Stomach smooth muscle (tissue), 2 donors: ENCODE measurements around the gene KRTAP21-1.
"Not testable (repeated sequence)": the region's sequence is repeated elsewhere in the genome, so short reads cannot be mapped to it uniquely, and the experiment has no call there.

Experiments used
- H3K27ac ChIP-seq: one replicate; pipeline ENCODE4 v1.7.0; 2013; ENCODE audit warnings: mild to moderate bottlenecking, low read length, inconsistent platforms
- H3K27me3 ChIP-seq, 2 donors: one replicate each; pipeline ENCODE4 v1.7.0; 2013; ENCODE audit warnings: low read length in 2 of 2; ENCODE audit not compliant: insufficient read depth in 2 of 2, control insufficient read depth in 1 of 2
- H3K36me3 ChIP-seq, 2 donors: one replicate each; pipeline ENCODE4 v1.7.0; 2013; ENCODE audit warnings: low read length in 2 of 2; ENCODE audit not compliant: control insufficient read depth in 2 of 2, insufficient read depth in 2 of 2
- H3K4me1 ChIP-seq: one replicate; pipeline ENCODE4 v1.7.0; 2013; ENCODE audit warnings: low read length; ENCODE audit not compliant: control insufficient read depth, insufficient read depth
- H3K4me3 ChIP-seq, 2 donors: one replicate each; pipeline ENCODE4 v1.7.0; 2013; ENCODE audit warnings: low read length in 2 of 2
- H3K9ac ChIP-seq, 2 donors: one replicate each; pipeline ENCODE4 v1.7.0; 2013; ENCODE audit warnings: low read length in 2 of 2, mild to moderate bottlenecking in 1 of 2
- H3K9me3 ChIP-seq, 2 donors: one replicate each; pipeline ENCODE4 v1.7.0; 2013; ENCODE audit warnings: low read length in 2 of 2; ENCODE audit not compliant: control insufficient read depth in 2 of 2
- donor health status: healthy.
- donor health status: Pancreatic carcinoma.

The KRTAP21-1 gene

DNA sequence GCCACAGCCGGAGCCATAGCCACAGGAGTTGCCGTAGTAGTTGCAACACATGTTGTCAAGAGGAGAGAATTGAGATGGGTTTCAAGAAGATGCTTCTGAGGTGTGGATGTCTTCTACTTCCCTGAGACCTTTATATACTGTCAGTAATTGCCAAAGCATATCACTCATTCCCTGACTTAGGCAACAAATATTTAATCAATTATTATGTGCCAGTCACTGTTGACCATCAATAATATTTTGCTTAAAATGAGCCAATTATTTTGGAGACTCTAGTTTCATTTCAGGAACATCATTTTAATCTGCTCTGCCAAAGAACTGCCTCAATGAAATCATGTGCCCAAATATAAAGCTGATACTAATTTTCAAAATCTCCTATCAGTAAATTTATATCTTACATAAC, at the start of gene KRTAP21-1:
TSS of gene KRTAP21-1 (minus strand) at position 101 of the 400 bp plus-strand sequence. CDS start at position 51, 50 bp downstream.
- H3K27ac ChIP-seq, H3K36me3 ChIP-seq, H3K9ac ChIP-seq, H3K27me3 ChIP-seq, H3K4me3 ChIP-seq, H3K4me1 ChIP-seq, H3K9me3 ChIP-seq: not testable (repeated sequence)

- Histone ChIP-seq H3K27me3 (no peaks in the 10 kb centered on the region), H3K36me3 (no peaks in the 10 kb centered on the region), H3K9me3 (no peaks in the 10 kb centered on the region), H3K27ac (no peak overlapping the region), H3K9ac (no peak overlapping the region), H3K4me3 (no peak overlapping the region), H3K4me1 (no peaks in the 10 kb centered on the region)
Observed at GRCh38 chr21:30800605-30801004, 45.4 kb upstream of the KRTAP21-1 start.

GRCh38 chr21:30793581-30794314, 38.5 kb upstream of the KRTAP21-1 start:
- H3K9ac ChIP-seq: no peak overlapping the region
- H3K4me1 ChIP-seq: no peaks in the 10 kb centered on the region
- H3K9me3 ChIP-seq: no peaks in the 10 kb centered on the region
- H3K27me3 ChIP-seq: no peaks in the 10 kb centered on the region
- no peaks in the 10 kb centered on the region for H3K36me3 ChIP-seq
- H3K27ac ChIP-seq: no peak overlapping the region
- H3K4me3 ChIP-seq: no peak overlapping the region

DNA sequence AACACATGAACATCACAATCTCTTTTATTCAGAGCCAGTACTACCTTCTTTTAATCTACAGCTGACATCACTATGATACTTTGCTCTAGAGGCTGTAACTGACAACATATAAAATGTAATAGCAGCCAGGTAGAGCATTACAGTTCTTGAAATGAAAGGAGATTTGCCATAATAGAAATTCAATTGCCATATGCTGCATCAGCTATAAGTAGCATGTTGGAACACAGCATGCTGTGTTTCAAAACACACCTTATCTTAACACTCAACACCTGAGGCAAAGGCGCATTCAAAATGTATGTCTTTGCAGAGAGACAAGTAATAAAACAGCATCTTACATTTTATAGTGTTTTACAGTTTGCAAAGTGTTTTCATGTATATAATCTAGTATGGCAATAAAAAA, 24.0 kb upstream of the KRTAP21-1 start:
- Histone ChIP-seq H3K27ac (no peak overlapping the region), H3K36me3 (no peaks in the 10 kb centered on the region), H3K9ac (no peak overlapping the region), H3K4me1 (no peaks in the 10 kb centered on the region), H3K4me3 (no peak overlapping the region), H3K27me3 (no peaks in the 10 kb centered on the region), H3K9me3 (no peaks in the 10 kb centered on the region)

DNA sequence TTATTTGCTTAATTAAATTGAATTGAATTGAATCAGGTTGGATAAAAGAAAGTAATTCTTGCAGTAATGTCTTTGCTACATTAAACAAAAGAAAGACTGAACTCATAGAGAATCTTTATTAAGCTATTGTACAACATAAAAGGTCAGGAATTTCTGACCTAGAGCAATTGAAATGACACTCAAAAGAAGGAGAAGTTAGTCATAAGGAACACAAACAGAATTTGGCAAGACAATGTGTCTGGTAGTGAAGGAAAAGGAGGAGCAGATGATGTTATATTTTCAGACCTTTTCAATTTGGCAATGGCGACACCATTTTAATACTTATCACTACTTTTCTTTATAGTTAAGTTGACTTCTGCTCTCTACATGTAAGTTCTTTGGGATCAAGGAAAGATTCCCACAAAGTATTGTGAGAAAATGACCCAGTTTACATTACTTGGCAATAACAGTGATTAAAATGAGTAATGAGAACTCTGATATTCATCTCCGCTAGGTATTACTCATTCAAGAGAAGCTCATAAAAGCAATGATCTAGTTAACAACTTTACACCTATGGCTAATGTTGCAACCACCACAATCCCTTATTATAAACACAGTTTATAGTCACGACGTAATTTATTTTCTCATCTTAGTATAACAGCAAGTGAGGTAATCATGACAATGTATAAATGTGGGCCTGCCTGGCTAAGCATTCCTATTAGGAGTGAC, 14.7 kb upstream of the KRTAP21-1 start:
- H3K27ac ChIP-seq: no peak overlapping the region
- no peaks in the 10 kb centered on the region for H3K27me3 ChIP-seq
- no peaks in the 10 kb centered on the region for H3K4me1 ChIP-seq
- H3K4me3 ChIP-seq: no peak overlapping the region
- H3K36me3 ChIP-seq: no peaks in the 10 kb centered on the region
- H3K9ac ChIP-seq: no peak overlapping the region
- H3K9me3 ChIP-seq: no peaks in the 10 kb centered on the region

DNA sequence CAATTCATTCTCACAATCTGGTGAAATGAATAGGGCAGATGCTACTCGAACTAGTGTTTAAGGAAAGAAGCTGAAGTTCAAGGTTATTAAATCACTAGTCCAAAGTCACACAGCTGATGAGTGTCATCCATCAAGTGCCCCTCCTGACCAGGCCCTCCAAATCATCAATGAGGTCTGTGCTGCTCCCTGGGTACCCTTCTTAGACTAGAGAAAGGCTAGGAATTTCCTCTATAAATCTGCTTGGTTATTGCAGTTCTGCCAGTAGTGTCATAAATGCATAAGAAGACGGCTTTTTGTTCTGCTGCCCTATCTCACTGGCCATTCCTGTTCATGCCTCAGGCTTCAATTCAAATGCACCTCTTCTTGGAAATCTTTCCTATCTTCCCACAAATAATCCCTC, 5.5 kb upstream of the KRTAP21-1 start:
- H3K27ac ChIP-seq: no peak overlapping the region
- H3K9ac ChIP-seq: no peak overlapping the region
- no peak overlapping the region for H3K4me3 ChIP-seq
- H3K9me3 ChIP-seq: no peaks in the 10 kb centered on the region
- no peaks in the 10 kb centered on the region for H3K4me1 ChIP-seq
- H3K36me3 ChIP-seq: no peaks in the 10 kb centered on the region
- H3K27me3 ChIP-seq: no peaks in the 10 kb centered on the region

DNA sequence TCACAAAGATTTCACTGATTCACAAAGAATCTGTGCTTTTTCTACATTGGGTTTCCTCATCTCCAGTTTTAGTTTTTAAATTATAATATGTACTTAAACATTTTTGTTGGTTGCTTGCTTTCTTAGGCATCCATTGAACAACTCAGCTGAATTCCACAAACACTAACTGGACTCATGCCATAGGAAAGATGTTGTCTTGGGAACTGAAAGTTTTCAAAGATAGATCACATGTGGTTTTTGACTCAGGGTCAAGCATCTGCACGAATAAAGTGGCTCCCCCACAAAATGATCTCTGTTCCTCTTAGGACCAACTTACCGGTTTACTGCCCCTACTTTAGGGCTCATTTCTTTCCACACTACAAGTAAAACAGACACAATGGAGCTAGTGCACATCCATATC, 3.1 kb upstream of the KRTAP21-1 start:
- Histone ChIP-seq H3K36me3 (no peaks in the 10 kb centered on the region), H3K27me3 (no peaks in the 10 kb centered on the region), H3K9ac (no peak overlapping the region), H3K27ac (no peak overlapping the region), H3K4me1 (no peaks in the 10 kb centered on the region), H3K4me3 (no peak overlapping the region), H3K9me3 (no peaks in the 10 kb centered on the region)

DNA sequence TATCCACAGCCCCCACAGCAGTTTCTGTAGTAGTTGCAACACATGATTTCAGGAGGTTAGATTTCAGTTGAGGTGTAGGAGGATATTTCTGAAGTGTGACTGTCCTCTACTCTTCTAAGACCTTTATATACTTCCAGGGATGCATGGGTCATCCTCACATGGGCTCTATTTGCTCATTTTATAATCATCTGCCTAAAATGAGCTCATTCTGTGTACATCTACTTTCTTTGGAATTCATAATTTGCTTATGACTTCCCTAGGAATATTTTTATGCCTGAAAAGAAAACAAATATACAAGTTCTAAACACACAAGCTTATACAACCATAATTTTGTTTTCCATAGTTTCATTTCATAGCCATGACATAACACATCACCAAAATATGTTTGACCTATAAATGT, 8.1 kb downstream of the KRTAP21-1 start, which contains the start of gene KRTAP21-2:
TSS of gene KRTAP21-2 (minus strand) at position 101 of the 400 bp plus-strand sequence. CDS start at position 44, 57 bp downstream.
- Histone ChIP-seq H3K36me3 (no peaks in the 10 kb centered on the region), H3K27me3 (no peaks in the 10 kb centered on the region), H3K4me1 (no peaks in the 10 kb centered on the region), H3K27ac (no peak within 1 kb of the TSS), H3K9me3 (no peaks in the 10 kb centered on the region), H3K9ac (no peak within 1 kb of the TSS), H3K4me3 (no peak within 1 kb of the TSS)

DNA sequence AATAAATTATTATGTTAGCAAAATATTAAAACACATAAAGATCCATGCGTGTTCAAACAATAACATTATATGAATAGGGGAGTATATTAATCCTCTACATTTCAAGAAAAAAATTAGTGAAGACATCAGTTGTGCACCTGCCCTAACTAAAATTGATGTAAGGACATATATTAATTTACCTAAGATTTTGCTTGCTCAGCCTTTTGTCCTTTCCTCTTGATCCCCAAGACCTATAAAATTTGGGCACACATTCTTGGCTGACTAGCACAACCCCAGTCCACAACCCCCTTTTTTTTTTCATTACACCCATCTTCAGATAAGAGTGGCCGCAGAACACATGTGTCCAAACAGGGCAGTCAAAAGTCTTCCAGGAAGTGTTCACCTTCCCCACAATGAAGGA, 14.8 kb downstream of the KRTAP21-1 start:
- Histone ChIP-seq H3K9me3 (no peaks in the 10 kb centered on the region), H3K27ac (no peak overlapping the region), H3K4me3 (no peak overlapping the region), H3K9ac (no peak overlapping the region), H3K4me1 (no peaks in the 10 kb centered on the region), H3K36me3 (no peaks in the 10 kb centered on the region), H3K27me3 (no peaks in the 10 kb centered on the region)

DNA sequence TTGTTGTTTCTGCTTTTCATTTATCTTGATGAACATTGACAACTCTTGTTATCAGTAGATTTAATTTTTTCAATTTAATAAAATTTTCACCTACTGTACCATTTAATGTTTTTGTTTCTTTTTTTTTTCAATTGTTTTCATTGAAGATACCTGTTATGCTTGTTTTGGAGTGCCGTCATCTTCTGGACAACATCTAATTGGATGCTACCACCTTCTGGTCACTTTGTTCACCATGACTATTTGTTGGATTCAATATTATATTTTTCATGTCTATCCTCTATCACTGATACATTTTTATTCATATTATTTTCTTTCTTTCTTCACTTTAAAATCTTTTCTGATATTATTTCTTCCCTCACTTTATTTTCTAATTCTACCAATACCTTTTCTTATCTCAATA, 22.2 kb downstream of the KRTAP21-1 start:
- H3K9ac ChIP-seq: no peak overlapping the region
- H3K27ac ChIP-seq: no peak overlapping the region
- H3K36me3 ChIP-seq: no peaks in the 10 kb centered on the region
- no peak overlapping the region for H3K4me3 ChIP-seq
- H3K9me3 ChIP-seq: no peaks in the 10 kb centered on the region
- H3K27me3 ChIP-seq: no peaks in the 10 kb centered on the region
- H3K4me1 ChIP-seq: no peaks in the 10 kb centered on the region

- Histone ChIP-seq H3K27me3 (no peaks in the 10 kb centered on the region), H3K9me3 (no peaks in the 10 kb centered on the region), H3K4me3 (no peak overlapping the region), H3K36me3 (no peaks in the 10 kb centered on the region), H3K9ac (no peak overlapping the region), H3K27ac (no peak overlapping the region), H3K4me1 (no peaks in the 10 kb centered on the region)
Observed at GRCh38 chr21:30726726-30727125, 28.5 kb downstream of the KRTAP21-1 start.
